Brain microvascular endothelial cell (primary cell): ENCODE results near the gene SMAD2.
A peak's percentile ranks its signal among the peaks of the same experiment; 100 is the strongest.

Source experiments
- DNase-seq: peaks from one replicate; pipeline ENCODE4 v3.0.0-alpha.2; 2020
- H3K27ac ChIP-seq: fragments of 250-450 bp; sonication (Bioruptor Pico); 2 replicates; pipeline ENCODE4 v1.5.1; 2020; ENCODE audit warnings: mild to moderate bottlenecking, moderate library complexity
- H3K27me3 ChIP-seq: fragments of 250-450 bp; sonication (Bioruptor Pico); replicated peaks from 2 replicates; pipeline ENCODE4 v1.5.1; 2020; ENCODE audit warnings: mild to moderate bottlenecking
- H3K36me3 ChIP-seq: fragments of 250-450 bp; sonication (Bioruptor Pico); replicated peaks from 2 replicates; pipeline ENCODE4 v1.5.1; 2020; ENCODE audit warnings: mild to moderate bottlenecking
- H3K4me3 ChIP-seq: 2 replicates; pipeline ENCODE4 v1.5.1; 2011; ENCODE audit warnings: low read depth, mild to moderate bottlenecking, control low read depth, low read length, moderate library complexity
- CTCF ChIP-seq: IDR thresholded peaks from 2 replicates; pipeline ENCODE4 v1.5.1; 2011; ENCODE audit warnings: low read depth, mild to moderate bottlenecking, moderate library complexity, low read length, control low read depth, inconsistent platforms; ENCODE audit errors: missing control alignments
- in situ Hi-C: cut with HindIII; loops from 2 replicates; pipeline ENCODE4 v1.10.0; 2017; ENCODE audit warnings: low sequenced_read_pairs, low pct_ligation_motif_present

The SMAD2 gene

GRCh38 chr18:47882641-47883040 is 47.8 kb downstream of the SMAD2 start:
- no peak for DNase-seq
- Histone ChIP-seq H3K36me3 (no peaks in the 10 kb centered on the region), H3K27ac (no peak overlapping the region), H3K4me3 (no peak overlapping the region), H3K27me3 (no peaks in the 10 kb centered on the region)
- in situ Hi-C loops = no loop called here
- no peak for TF ChIP-seq CTCF

- DNase-seq = peak; percentile 57
- Histone ChIP-seq H3K27me3 (no peaks in the 10 kb centered on the region), H3K4me3 (no peak overlapping the region), H3K27ac (peak overlapping the region; percentile 63), H3K36me3 (no peaks in the 10 kb centered on the region)
- no peak for TF ChIP-seq CTCF
- in situ Hi-C loops = no loop called here
Measured at GRCh38 chr18:47881752-47882455, 48.6 kb downstream of the SMAD2 start.

- Histone ChIP-seq H3K27me3 (no peaks in the 10 kb centered on the region), H3K27ac (no peak overlapping the region), H3K36me3 (no peaks in the 10 kb centered on the region), H3K4me3 (no peak overlapping the region)
- in situ Hi-C loops = no loop called here
- no peak for TF ChIP-seq CTCF
- DNase-seq = no peak
Measured at GRCh38 chr18:47881042-47881441, 49.4 kb downstream of the SMAD2 start.

- in situ Hi-C loops = no loop called here
Measured at GRCh38 chr18:47877892-47878291, 52.6 kb downstream of the SMAD2 start.

GRCh38 chr18:47876813-47877212 is 53.6 kb downstream of the SMAD2 start:
- no peak overlapping the region for H3K27ac ChIP-seq
- in situ Hi-C loops = no loop called here
- TF ChIP-seq CTCF = no peak
- DNase-seq = no peak
- no peaks in the 10 kb centered on the region for H3K36me3 ChIP-seq
- no peaks in the 10 kb centered on the region for H3K27me3 ChIP-seq
- H3K4me3 ChIP-seq = no peak overlapping the region

More at GRCh38 chr18:47877892-47878291, 52.6 kb downstream of the SMAD2 start:
- TF ChIP-seq CTCF = no peak
- Histone ChIP-seq H3K27me3 (no peaks in the 10 kb centered on the region), H3K36me3 (no peaks in the 10 kb centered on the region), H3K4me3 (no peak overlapping the region), H3K27ac (no peak overlapping the region)
- no peak for DNase-seq

- in situ Hi-C loops = no loop called here
- no peak for TF ChIP-seq CTCF
- no peak for DNase-seq
- no peaks in the 10 kb centered on the region for H3K27me3 ChIP-seq
- H3K36me3 ChIP-seq = no peaks in the 10 kb centered on the region
- no peak overlapping the region for H3K4me3 ChIP-seq
- H3K27ac ChIP-seq = no peak overlapping the region
Measured at GRCh38 chr18:47873625-47874024, 56.8 kb downstream of the SMAD2 start.
